Astrocyte (in vitro differentiated cells and primary cell): Measurements from ENCODE around the gene FGF2. TPM values are rescaled to one million over a fixed set of nuclear protein-coding genes. Genes with fewer than 3 reads are reported as not detected.

Experiments
- DNase-seq: peaks from one replicate; pipeline ENCODE4 v3.0.0-alpha.2; 2010; ENCODE audit warnings: low read depth
- FAIRE-seq: peaks from 2 replicates; lab custom pipeline; 2011; peaks lifted over from hg19 to GRCh38; lab: Jason Lieb, UNC
- H2AFZ ChIP-seq: 2 replicates; pipeline ENCODE4 v1.6.0; 2012; ENCODE audit warnings: low read depth, low read length, inconsistent platforms
- H3K27ac ChIP-seq: 2 replicates; pipeline ENCODE4 v1.5.1; 2011; ENCODE audit warnings: low read depth, low read length, inconsistent platforms
- H3K27me3 ChIP-seq: 2 replicates; pipeline ENCODE4 v1.6.0; 2011; ENCODE audit warnings: low read length, inconsistent platforms; ENCODE audit not compliant: insufficient read depth
- H3K36me3 ChIP-seq: 2 replicates; pipeline ENCODE4 v1.5.1; 2011; ENCODE audit warnings: low read length, inconsistent platforms; ENCODE audit not compliant: insufficient read depth
- H3K4me1 ChIP-seq: 2 replicates; pipeline ENCODE4 v1.5.1; 2011; ENCODE audit warnings: low read length, inconsistent platforms; ENCODE audit not compliant: insufficient read depth
- H3K4me2 ChIP-seq: 2 replicates; pipeline ENCODE4 v1.6.0; 2012; ENCODE audit warnings: low read length, inconsistent platforms
- H3K4me3 ChIP-seq: 2 replicates; pipeline ENCODE4 v1.5.1; 2011; ENCODE audit warnings: low read depth, mild to moderate bottlenecking, low read length, inconsistent platforms; ENCODE audit not compliant: insufficient read depth
- H3K79me2 ChIP-seq: 2 replicates; pipeline ENCODE4 v1.6.0; 2012; ENCODE audit warnings: mild to moderate bottlenecking, low read length, inconsistent platforms; ENCODE audit not compliant: insufficient read depth
- H3K9ac ChIP-seq: 2 replicates; pipeline ENCODE4 v1.6.0; 2012; ENCODE audit warnings: mild to moderate bottlenecking, low read length, inconsistent platforms
- H3K9me3 ChIP-seq: 2 replicates; pipeline ENCODE4 v1.5.1; 2012; ENCODE audit warnings: low read depth, mild to moderate bottlenecking, low read length, inconsistent platforms; ENCODE audit not compliant: insufficient read depth
- H4K20me1 ChIP-seq: 2 replicates; pipeline ENCODE4 v1.6.0; 2012; ENCODE audit warnings: low read length, inconsistent platforms; ENCODE audit not compliant: insufficient read depth
- H3K27ac Mint-ChIP-seq: one replicate; pipeline ENCODE4 v1.8.0; 2021; ENCODE audit warnings: mild to moderate bottlenecking, mixed read lengths; ENCODE audit not compliant: unreplicated experiment
- H3K27me3 Mint-ChIP-seq: one replicate; pipeline ENCODE4 v1.8.0; 2021; ENCODE audit warnings: low read depth, mixed read lengths; ENCODE audit not compliant: unreplicated experiment
- H3K36me3 Mint-ChIP-seq: one replicate; pipeline ENCODE4 v1.8.0; 2021; ENCODE audit warnings: low read depth, mixed read lengths; ENCODE audit not compliant: unreplicated experiment
- H3K4me1 Mint-ChIP-seq: one replicate; pipeline ENCODE4 v1.8.0; 2021; ENCODE audit warnings: low read depth, mixed read lengths; ENCODE audit not compliant: unreplicated experiment
- H3K4me3 Mint-ChIP-seq: one replicate; pipeline ENCODE4 v1.8.0; 2021; ENCODE audit warnings: mild to moderate bottlenecking, moderate library complexity, mixed read lengths; ENCODE audit not compliant: unreplicated experiment
- H3K9me3 Mint-ChIP-seq: one replicate; pipeline ENCODE4 v1.8.0; 2021; ENCODE audit warnings: mild to moderate bottlenecking, mixed read lengths; ENCODE audit not compliant: unreplicated experiment
- EZH2 ChIP-seq: IDR thresholded peaks from 2 replicates; pipeline ENCODE4 v1.6.1; 2012; ENCODE audit warnings: mild to moderate bottlenecking, low read length, inconsistent platforms; ENCODE audit not compliant: insufficient read depth
- total RNA-seq: library from RNA; stranded (reverse); gene quantifications from 2 replicates; pipeline ENCODE4 v1.2.1, GENCODE V29; 2021
- TF ChIP-seq, protein P1 (sequence below): IDR thresholded peaks from 2 replicates; pipeline ENCODE4 v1.5.1; 2011; ENCODE audit warnings: low read depth, mild to moderate bottlenecking, inconsistent platforms, low read length, moderate library complexity; ENCODE audit not compliant: insufficient read depth

Gene FGF2
- total RNA-seq, 1 donor from 2014 or later, result 38.4 TPM

DNA sequence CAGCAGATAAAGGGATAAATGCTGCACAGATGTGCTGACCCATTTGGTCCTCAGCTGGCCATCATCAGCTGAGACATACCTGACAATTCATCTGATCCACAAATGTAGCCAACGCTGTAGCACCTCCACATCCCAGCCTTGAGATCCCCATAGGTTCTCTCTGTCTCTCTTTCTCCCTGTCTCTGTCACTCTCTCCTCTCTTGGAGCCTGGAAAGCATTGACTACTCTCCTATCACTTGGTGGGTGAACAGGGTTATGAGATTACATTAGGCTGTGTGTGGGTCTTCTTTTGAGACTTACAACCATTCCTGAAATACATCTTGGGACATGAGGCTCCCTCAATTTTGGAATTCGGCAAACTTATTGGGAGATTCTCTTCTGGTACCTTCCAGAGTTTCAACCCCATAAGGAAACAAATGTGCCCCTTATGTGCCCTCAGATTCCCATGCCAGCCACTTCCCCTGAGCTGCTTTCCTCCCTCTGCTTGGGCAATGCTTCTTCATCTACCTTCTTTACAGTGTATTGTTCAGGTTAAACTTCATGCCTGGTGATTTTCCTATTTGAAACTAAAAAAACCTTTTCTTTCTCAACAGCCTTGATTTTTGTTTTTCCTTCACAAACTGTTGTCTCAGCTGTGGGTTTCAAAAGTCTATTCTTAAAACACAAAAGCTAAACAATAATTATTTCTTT, 29.1 kb upstream of the FGF2 start:
- H3K9me3 ChIP-seq, result no peaks in the 10 kb centered on the region
- no peaks in the 10 kb centered on the region for H3K79me2 ChIP-seq
- peak overlapping the region; percentile 64 for H3K4me2 ChIP-seq
- no peaks in the 10 kb centered on the region for H3K36me3 ChIP-seq
- H3K27ac Mint-ChIP-seq, result peak overlapping the region; percentile 99
- peak overlapping the region; percentile 57 for H3K9ac ChIP-seq
- H3K27ac ChIP-seq, result peak overlapping the region; percentile 82
- H2AFZ ChIP-seq, result peak overlapping the region; percentile 77
- H4K20me1 ChIP-seq, result no peaks in the 10 kb centered on the region
- no peaks in the 10 kb centered on the region for H3K27me3 Mint-ChIP-seq
- DNase-seq, result no peak
- no peak overlapping the region for H3K4me3 ChIP-seq
- H3K9me3 Mint-ChIP-seq, result no peaks in the 10 kb centered on the region
- TF ChIP-seq EZH2, result no peak
- TF ChIP-seq, protein P1, sequence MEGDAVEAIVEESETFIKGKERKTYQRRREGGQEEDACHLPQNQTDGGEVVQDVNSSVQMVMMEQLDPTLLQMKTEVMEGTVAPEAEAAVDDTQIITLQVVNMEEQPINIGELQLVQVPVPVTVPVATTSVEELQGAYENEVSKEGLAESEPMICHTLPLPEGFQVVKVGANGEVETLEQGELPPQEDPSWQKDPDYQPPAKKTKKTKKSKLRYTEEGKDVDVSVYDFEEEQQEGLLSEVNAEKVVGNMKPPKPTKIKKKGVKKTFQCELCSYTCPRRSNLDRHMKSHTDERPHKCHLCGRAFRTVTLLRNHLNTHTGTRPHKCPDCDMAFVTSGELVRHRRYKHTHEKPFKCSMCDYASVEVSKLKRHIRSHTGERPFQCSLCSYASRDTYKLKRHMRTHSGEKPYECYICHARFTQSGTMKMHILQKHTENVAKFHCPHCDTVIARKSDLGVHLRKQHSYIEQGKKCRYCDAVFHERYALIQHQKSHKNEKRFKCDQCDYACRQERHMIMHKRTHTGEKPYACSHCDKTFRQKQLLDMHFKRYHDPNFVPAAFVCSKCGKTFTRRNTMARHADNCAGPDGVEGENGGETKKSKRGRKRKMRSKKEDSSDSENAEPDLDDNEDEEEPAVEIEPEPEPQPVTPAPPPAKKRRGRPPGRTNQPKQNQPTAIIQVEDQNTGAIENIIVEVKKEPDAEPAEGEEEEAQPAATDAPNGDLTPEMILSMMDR, result no peak
- H3K4me1 Mint-ChIP-seq, result peaks cover 23% of the 10 kb centered on the region
- H3K4me3 Mint-ChIP-seq, result no peak overlapping the region
- H3K36me3 Mint-ChIP-seq, result no peaks in the 10 kb centered on the region
- no peaks in the 10 kb centered on the region for H3K27me3 ChIP-seq
- FAIRE-seq, result peak; percentile 26
- peaks cover 12% of the 10 kb centered on the region for H3K4me1 ChIP-seq

DNA sequence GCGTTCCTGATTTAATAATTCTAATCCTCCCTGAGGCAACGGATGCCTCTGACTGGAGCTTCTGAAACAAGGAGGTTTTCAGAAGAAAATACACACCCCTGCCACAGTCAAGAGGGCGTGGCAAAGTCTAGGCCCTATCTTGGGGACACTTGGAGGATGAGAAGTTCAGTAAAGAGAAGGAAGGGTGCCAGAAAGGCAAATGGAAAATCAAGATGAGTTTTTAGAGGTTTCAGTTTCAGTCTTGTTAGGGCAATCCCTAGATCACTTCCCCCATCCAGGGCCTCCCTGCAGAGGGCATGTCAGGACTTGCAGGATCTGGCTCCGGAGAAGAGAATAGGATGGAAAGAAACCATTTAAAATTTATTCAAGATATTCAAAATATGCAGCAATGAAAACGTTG, 28.5 kb upstream of the FGF2 start:
- peaks cover 12% of the 10 kb centered on the region for H3K4me1 ChIP-seq
- H2AFZ ChIP-seq, result peak overlapping the region; percentile 77
- no peaks in the 10 kb centered on the region for H3K9me3 Mint-ChIP-seq
- peaks cover 23% of the 10 kb centered on the region for H3K4me1 Mint-ChIP-seq
- FAIRE-seq (no peak), DNase-seq (peak; percentile 89)
- no peaks in the 10 kb centered on the region for H3K79me2 ChIP-seq
- H3K4me3 Mint-ChIP-seq, result no peak overlapping the region
- H3K9ac ChIP-seq, result peak overlapping the region; percentile 57
- H3K4me2 ChIP-seq, result peak overlapping the region; percentile 64
- H3K27ac Mint-ChIP-seq, result peak overlapping the region; percentile 99
- no peaks in the 10 kb centered on the region for H3K36me3 ChIP-seq
- no peaks in the 10 kb centered on the region for H4K20me1 ChIP-seq
- TF ChIP-seq, protein P1, result no peak
- TF ChIP-seq EZH2, result no peak
- H3K4me3 ChIP-seq, result no peak overlapping the region
- H3K36me3 Mint-ChIP-seq, result no peaks in the 10 kb centered on the region
- H3K9me3 ChIP-seq, result no peaks in the 10 kb centered on the region
- peak overlapping the region; percentile 82 for H3K27ac ChIP-seq
- H3K27me3 ChIP-seq, result no peaks in the 10 kb centered on the region
- H3K27me3 Mint-ChIP-seq, result no peaks in the 10 kb centered on the region

DNA sequence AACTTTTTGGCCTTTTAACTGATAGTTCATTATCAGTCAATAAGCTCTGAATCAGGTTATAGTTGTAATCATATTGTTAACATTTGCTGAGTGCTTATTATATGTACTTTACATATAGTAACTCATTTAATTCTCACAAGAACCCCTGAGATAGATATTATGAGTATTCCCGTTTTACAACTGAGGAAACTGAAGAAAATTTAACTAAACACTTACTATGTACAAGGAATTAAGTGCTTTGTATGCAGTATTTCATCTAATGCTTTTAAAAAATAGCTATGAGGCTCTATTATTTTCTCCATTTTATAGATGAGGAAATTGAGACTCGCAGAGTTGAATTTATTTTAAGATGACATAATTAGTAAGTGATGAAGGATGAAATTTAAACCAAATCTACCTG, 27.7 kb upstream of the FGF2 start:
- Histone ChIP-seq H3K4me1 (peaks cover 14% of the 10 kb centered on the region), H3K36me3 (no peaks in the 10 kb centered on the region), H3K9me3 (no peaks in the 10 kb centered on the region), H3K27me3 (no peaks in the 10 kb centered on the region), H4K20me1 (no peaks in the 10 kb centered on the region), H3K9ac (no peak overlapping the region), H3K79me2 (no peaks in the 10 kb centered on the region), H2AFZ (no peak overlapping the region), H3K4me3 (no peak overlapping the region), H3K27ac (peak overlapping the region; percentile 82), H3K4me2 (no peak overlapping the region)
- Mint-ChIP-seq H3K36me3 (no peaks in the 10 kb centered on the region), H3K4me3 (no peak overlapping the region), H3K4me1 (peaks cover 25% of the 10 kb centered on the region), H3K9me3 (no peaks in the 10 kb centered on the region), H3K27ac (peak overlapping the region; percentile 99), H3K27me3 (no peaks in the 10 kb centered on the region)
- no peak for TF ChIP-seq EZH2
- TF ChIP-seq, protein P1, result no peak
- DNase-seq (no peak), FAIRE-seq (no peak)
